Endodermal cell (in vitro differentiated cells): Measurements from ENCODE around the gene DUOX1. TPM values are rescaled to one million over a fixed set of nuclear protein-coding genes. Genes with fewer than 3 reads are reported as not detected.

Experiments
- DNase-seq: peaks from one replicate; pipeline ENCODE4 v3.0.0-alpha.2; 2017
- H3K27ac ChIP-seq: 2 replicates; pipeline ENCODE4 v1.5.1; 2013; ENCODE audit warnings: mild to moderate bottlenecking, low read depth, low read length, moderate library complexity
- H3K27me3 ChIP-seq: 2 replicates; pipeline ENCODE4 v1.6.1; 2013; ENCODE audit warnings: mild to moderate bottlenecking, low read length, moderate library complexity; ENCODE audit not compliant: insufficient read depth, control insufficient read depth, poor library complexity, severe bottlenecking
- H3K36me3 ChIP-seq: 2 replicates; pipeline ENCODE4 v1.7.0; 2013; ENCODE audit warnings: mild to moderate bottlenecking, low read length, moderate library complexity; ENCODE audit not compliant: control insufficient read depth, insufficient read depth
- H3K4me1 ChIP-seq: one replicate; pipeline ENCODE4 v1.7.0; 2013; ENCODE audit warnings: low read length; ENCODE audit not compliant: control insufficient read depth, insufficient read depth
- H3K4me3 ChIP-seq: 2 replicates; pipeline ENCODE4 v1.5.1; 2013; ENCODE audit warnings: mild to moderate bottlenecking, low read length, moderate library complexity
- H3K9ac ChIP-seq: 2 replicates; pipeline ENCODE4 v1.6.1; 2013; ENCODE audit warnings: mild to moderate bottlenecking, low read length, moderate library complexity; ENCODE audit not compliant: poor library complexity, severe bottlenecking; ENCODE audit errors: extremely low read depth
- H3K9me3 ChIP-seq: 2 replicates; pipeline ENCODE4 v1.6.1; 2013; ENCODE audit warnings: mild to moderate bottlenecking, low read length, moderate library complexity; ENCODE audit not compliant: control insufficient read depth
- H3K27ac Mint-ChIP-seq: 2 replicates; pipeline ENCODE4 v1.8.0; 2020; ENCODE audit warnings: mixed read lengths
- H3K27me3 Mint-ChIP-seq: 2 replicates; pipeline ENCODE4 v1.8.0; 2021; ENCODE audit warnings: mild to moderate bottlenecking, mixed read lengths; ENCODE audit not compliant: insufficient read depth
- H3K36me3 Mint-ChIP-seq: 2 replicates; pipeline ENCODE4 v1.8.0; 2020; ENCODE audit warnings: low read depth, mixed read lengths
- H3K4me1 Mint-ChIP-seq: 2 replicates; pipeline ENCODE4 v1.8.0; 2020; ENCODE audit warnings: mixed read lengths
- H3K4me3 Mint-ChIP-seq: 2 replicates; pipeline ENCODE4 v1.8.0; 2020; ENCODE audit warnings: mild to moderate bottlenecking, moderate library complexity, mixed read lengths
- H3K9me3 Mint-ChIP-seq: 2 replicates; pipeline ENCODE4 v1.8.0; 2020; ENCODE audit warnings: mild to moderate bottlenecking, mixed read lengths
- CTCF ChIP-seq: fragments of 200-600 bp; sonication (generic); conservative IDR thresholded peaks from 2 replicates; pipeline ENCODE4 v1.5.0; 2021; ENCODE audit warnings: antibody characterized with exemption, mild to moderate bottlenecking
- WGBS, 2 experiments: methylation state at CpG; one replicate each; pipeline versions ENCODE4 v1.1.5 to v1.1.7; 2013; ENCODE audit warnings: missing lambda C conversion rate in 2 of 2, mixed read lengths in 1 of 2; ENCODE audit not compliant: insufficient coverage in 1 of 2, insufficient read length in 1 of 2; 5-methylcytosine and 5-hydroxymethylcytosine counted together
- total RNA-seq, 2 donors: library from RNA; stranded (reverse); fragmentation: NEBNext Ultra II Directional in 1 of 2; extraction: Animal tissue kit (Norgen Biotek cat#: 25700) in 1 of 2; gene quantifications; 2 replicates in 1 of 2; 3 replicates in 1 of 2; pipeline ENCODE4 v1.2.1, GENCODE V29; 2021

DUOX1 gene
- total RNA-seq, 2 donors from 2014 or later: 1.2 to 1.9 TPM

DNA sequence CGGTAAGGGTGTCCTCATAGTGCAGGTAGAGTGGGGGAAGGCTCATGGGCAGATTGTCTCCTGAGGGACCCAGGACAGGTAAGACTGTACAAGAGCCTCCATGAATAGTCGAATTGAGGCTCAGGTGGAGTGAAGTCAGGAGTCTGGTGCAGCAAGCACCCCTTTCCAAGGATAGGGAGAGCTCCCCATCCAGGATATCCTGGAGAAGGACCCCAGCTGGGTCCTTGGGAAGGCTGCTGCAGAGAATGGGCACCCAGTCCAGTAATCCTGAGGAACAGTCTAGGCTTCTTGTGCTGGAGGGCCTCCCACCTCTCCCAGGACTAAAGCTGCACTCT is 15.1 kb upstream of the DUOX1 start:
- H3K27me3 Mint-ChIP-seq: peaks cover 94% of the 10 kb centered on the region
- DNase-seq: no peak
- H3K36me3 Mint-ChIP-seq: no peaks in the 10 kb centered on the region
- peaks cover 16% of the 10 kb centered on the region for H3K4me1 Mint-ChIP-seq
- H3K9me3 Mint-ChIP-seq: peaks cover 7% of the 10 kb centered on the region
- Histone ChIP-seq H3K4me1 (no peaks in the 10 kb centered on the region), H3K27me3 (peaks cover 89% of the 10 kb centered on the region), H3K9me3 (no peaks in the 10 kb centered on the region), H3K27ac (no peak overlapping the region), H3K4me3 (no peak overlapping the region), H3K9ac (no peak overlapping the region), H3K36me3 (no peaks in the 10 kb centered on the region)
- WGBS, 2 experiments: 54 to 63% methylated on average over 1 to 2 of the region's 2 CpGs
- H3K27ac Mint-ChIP-seq: no peak overlapping the region
- no peak overlapping the region for H3K4me3 Mint-ChIP-seq
- no peak for TF ChIP-seq CTCF

GRCh38 chr15:45115312-45115820 is 14.4 kb upstream of the DUOX1 start:
- Histone ChIP-seq H3K27ac (no peak overlapping the region), H3K36me3 (no peaks in the 10 kb centered on the region), H3K4me3 (no peak overlapping the region), H3K9ac (no peak overlapping the region), H3K4me1 (no peaks in the 10 kb centered on the region), H3K9me3 (no peaks in the 10 kb centered on the region), H3K27me3 (peaks cover 89% of the 10 kb centered on the region)
- peaks cover 93% of the 10 kb centered on the region for H3K27me3 Mint-ChIP-seq
- DNase-seq: no peak
- H3K4me1 Mint-ChIP-seq: peaks cover 16% of the 10 kb centered on the region
- no peak for TF ChIP-seq CTCF
- H3K36me3 Mint-ChIP-seq: no peaks in the 10 kb centered on the region
- no peak overlapping the region for H3K27ac Mint-ChIP-seq
- WGBS, 2 experiments: 83 to 90% methylated on average over 4 to 7 of the region's 7 CpGs
- H3K9me3 Mint-ChIP-seq: peaks cover 7% of the 10 kb centered on the region
- H3K4me3 Mint-ChIP-seq: no peak overlapping the region

DNA sequence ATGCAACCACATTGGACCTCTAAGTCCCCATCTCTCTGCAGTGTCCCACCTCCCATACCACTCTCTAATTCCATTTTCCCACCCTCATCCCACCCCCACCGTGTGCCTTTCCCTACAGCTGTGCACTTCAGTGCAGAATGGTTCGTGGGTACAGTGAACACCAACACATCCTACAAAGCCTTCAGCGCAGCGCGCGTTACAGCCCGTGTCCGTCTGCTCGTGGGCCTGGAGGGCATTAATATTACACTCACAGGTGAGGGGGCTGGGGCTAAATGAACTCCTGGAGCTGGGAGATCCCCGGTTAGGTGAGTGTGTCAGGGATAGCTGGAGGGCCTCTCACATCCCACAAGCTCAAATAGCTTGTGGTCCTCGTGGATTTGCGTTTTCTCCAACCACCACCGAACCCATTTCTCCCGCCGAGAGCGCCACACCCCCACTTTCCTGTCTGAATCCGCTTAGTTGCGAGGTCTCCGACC is 13.8 kb upstream of the DUOX1 start:
- Mint-ChIP-seq H3K4me1 (peaks cover 16% of the 10 kb centered on the region), H3K27ac (no peak overlapping the region)
- H3K4me3 ChIP-seq: no peak overlapping the region

More for the DNA sequence above, 13.8 kb upstream of the DUOX1 start:
- peaks cover 7% of the 10 kb centered on the region for H3K9me3 Mint-ChIP-seq
- H3K27me3 Mint-ChIP-seq: peaks cover 90% of the 10 kb centered on the region
- TF ChIP-seq CTCF: no peak
- no peak for DNase-seq
- Histone ChIP-seq H3K9me3 (no peaks in the 10 kb centered on the region), H3K9ac (no peak overlapping the region), H3K27ac (no peak overlapping the region), H3K4me1 (no peaks in the 10 kb centered on the region), H3K36me3 (no peaks in the 10 kb centered on the region), H3K27me3 (peaks cover 90% of the 10 kb centered on the region)
- WGBS, 2 experiments: 85 to 92% methylated on average over 10 to 19 of the region's 19 CpGs
- H3K4me3 Mint-ChIP-seq: no peak overlapping the region
- H3K36me3 Mint-ChIP-seq: no peaks in the 10 kb centered on the region
